ENCODE results near the gene FCER1A.

Gene FCER1A

GRCh38 chr1:159279773-159280172, 22.4 kb upstream of the FCER1A start:
- no peak overlapping the region for H3K4me3 ChIP-seq (ENCODE audit: low read depth, low read length)
- in situ Hi-C loops (cut with HindIII; ENCODE audit: low sequenced_read_pairs): no loop called here
- no peak for DNase-seq (ENCODE audit: low read depth, low spot score)
- no peak for TF ChIP-seq CTCF (IDR thresholded peaks at IDR 0.05; ENCODE audit: low read depth, low read length)

GRCh38 chr1:159282118-159282517, 20.0 kb upstream of the FCER1A start:
- DNase-seq (ENCODE audit: low read depth, low spot score): no peak
- H3K4me3 ChIP-seq (ENCODE audit: low read depth, low read length): no peak overlapping the region
- no peak for TF ChIP-seq CTCF (IDR thresholded peaks at IDR 0.05; ENCODE audit: low read depth, low read length)
- in situ Hi-C loops (cut with HindIII; ENCODE audit: low sequenced_read_pairs): no loop called here

GRCh38 chr1:159289060-159289459, 13.1 kb upstream of the FCER1A start:
- in situ Hi-C loops (cut with HindIII; ENCODE audit: low sequenced_read_pairs): no loop called here
- no peak overlapping the region for H3K4me3 ChIP-seq (ENCODE audit: low read depth, low read length)
- no peak for TF ChIP-seq CTCF (IDR thresholded peaks at IDR 0.05; ENCODE audit: low read depth, low read length)
- no peak for DNase-seq (ENCODE audit: low read depth, low spot score)

GRCh38 chr1:159291424-159291823, 10.7 kb upstream of the FCER1A start:
- TF ChIP-seq CTCF (IDR thresholded peaks at IDR 0.05; ENCODE audit: low read depth, low read length): no peak
- DNase-seq (ENCODE audit: low read depth, low spot score): no peak
- no peak overlapping the region for H3K4me3 ChIP-seq (ENCODE audit: low read depth, low read length)
- in situ Hi-C loops (cut with HindIII; ENCODE audit: low sequenced_read_pairs): no loop called here

- in situ Hi-C loops (cut with HindIII; ENCODE audit: low sequenced_read_pairs): no loop called here
- no peak for TF ChIP-seq CTCF (IDR thresholded peaks at IDR 0.05; ENCODE audit: low read depth, low read length)
- no peak for DNase-seq (ENCODE audit: low read depth, low spot score)
- no peak overlapping the region for H3K4me3 ChIP-seq (ENCODE audit: low read depth, low read length)
Measured at GRCh38 chr1:159296706-159297375, 5.3 kb upstream of the FCER1A start.

GRCh38 chr1:159300146-159300545, 2.0 kb upstream of the FCER1A start:
- DNase-seq (ENCODE audit: low read depth, low spot score): no peak
- in situ Hi-C loops (cut with HindIII; ENCODE audit: low sequenced_read_pairs): no loop called here
- no peak for TF ChIP-seq CTCF (IDR thresholded peaks at IDR 0.05; ENCODE audit: low read depth, low read length)
- H3K4me3 ChIP-seq (ENCODE audit: low read depth, low read length): no peak overlapping the region

Measured in astrocyte of the spinal cord (primary cell).